H9 (cell line): ENCODE results near the gene MGMT. TPM values are rescaled to one million over a fixed set of nuclear protein-coding genes. Genes with fewer than 3 reads are reported as not detected.

Experiments
- DNase-seq: peaks from one replicate; pipeline ENCODE4 v3.0.0-alpha.2; 2017
- H2AFZ ChIP-seq: one replicate; pipeline ENCODE4 v1.6.1; 2013; ENCODE audit warnings: mild to moderate bottlenecking, low read length, control low read depth, moderate library complexity
- H2AK5ac ChIP-seq: 2 replicates; pipeline ENCODE4 v1.6.1; 2013; ENCODE audit warnings: low read length, control low read depth, mixed read lengths; ENCODE audit not compliant: insufficient read length
- H2BK120ac ChIP-seq: one replicate; pipeline ENCODE4 v1.6.1; 2013; ENCODE audit warnings: low read depth, mild to moderate bottlenecking, low read length, control low read depth, inconsistent platforms; ENCODE audit not compliant: poor library complexity, severe bottlenecking
- H2BK12ac ChIP-seq: 2 replicates; pipeline ENCODE4 v1.6.1; 2013; ENCODE audit warnings: low read length, control low read depth, mixed read lengths, low read depth; ENCODE audit not compliant: insufficient read length
- H2BK15ac ChIP-seq: 2 replicates; pipeline ENCODE4 v1.6.1; 2013; ENCODE audit warnings: low read depth, low read length, control low read depth
- H2BK20ac ChIP-seq: one replicate; pipeline ENCODE4 v1.6.1; 2013; ENCODE audit warnings: low read depth, mild to moderate bottlenecking, low read length, control low read depth, inconsistent platforms; ENCODE audit not compliant: poor library complexity, severe bottlenecking
- H2BK5ac ChIP-seq: 2 replicates; pipeline ENCODE4 v1.6.1; 2013; ENCODE audit warnings: low read length, control low read depth, mixed read lengths; ENCODE audit not compliant: insufficient read length
- H3K14ac ChIP-seq: 2 replicates; pipeline ENCODE4 v1.6.1; 2013; ENCODE audit warnings: low read length, control low read depth; ENCODE audit not compliant: insufficient read depth
- H3K18ac ChIP-seq: 2 replicates; pipeline ENCODE4 v1.6.1; 2013; ENCODE audit warnings: low read depth, mild to moderate bottlenecking, mixed read lengths, low read length, control low read depth; ENCODE audit not compliant: insufficient read length
- H3K23ac ChIP-seq: 2 replicates; pipeline ENCODE4 v1.6.1; 2013; ENCODE audit warnings: low read length, control low read depth, mixed read lengths, low read depth; ENCODE audit not compliant: insufficient read length
- H3K23me2 ChIP-seq: 2 replicates; pipeline ENCODE4 v1.6.1; 2013; ENCODE audit warnings: low read depth, mild to moderate bottlenecking, mixed read lengths, low read length, control low read depth; ENCODE audit not compliant: insufficient read length, poor library complexity, severe bottlenecking
- H3K27ac ChIP-seq: 2 replicates; pipeline ENCODE4 v1.5.1; 2013; ENCODE audit warnings: low read length, control low read depth, mixed read lengths, low read depth; ENCODE audit not compliant: insufficient read length
- H3K27me3 ChIP-seq: 2 replicates; pipeline ENCODE4 v1.6.1; 2013; ENCODE audit warnings: low read length, control low read depth, inconsistent platforms; ENCODE audit not compliant: insufficient read depth
- H3K4ac ChIP-seq: 2 replicates; pipeline ENCODE4 v1.6.1; 2013; ENCODE audit warnings: low read depth, mild to moderate bottlenecking, control low read depth, inconsistent platforms, low read length, moderate library complexity
- H3K4me1 ChIP-seq: 2 replicates; pipeline ENCODE4 v1.6.1; 2013; ENCODE audit warnings: low read length, control low read depth, inconsistent platforms; ENCODE audit not compliant: insufficient read depth
- H3K4me2 ChIP-seq: 2 replicates; pipeline ENCODE4 v1.6.1; 2013; ENCODE audit warnings: low read length, control low read depth, mixed read lengths; ENCODE audit not compliant: insufficient read length, insufficient read depth
- H3K56ac ChIP-seq: 2 replicates; pipeline ENCODE4 v1.6.1; 2013; ENCODE audit warnings: low read depth, mild to moderate bottlenecking, mixed read lengths, low read length, control low read depth; ENCODE audit not compliant: insufficient read length
- H3K79me1 ChIP-seq: 2 replicates; pipeline ENCODE4 v1.6.1; 2013; ENCODE audit warnings: low read depth, mild to moderate bottlenecking, moderate library complexity, low read length, control low read depth, inconsistent platforms; ENCODE audit not compliant: insufficient read depth, poor library complexity, severe bottlenecking
- H3K79me2 ChIP-seq: 2 replicates; pipeline ENCODE4 v1.6.1; 2013; ENCODE audit warnings: low read length, control low read depth, inconsistent platforms; ENCODE audit not compliant: insufficient read depth
- H3K9ac ChIP-seq: 2 replicates; pipeline ENCODE4 v1.6.1; 2013; ENCODE audit warnings: low read length, control low read depth, mixed read lengths; ENCODE audit not compliant: insufficient read length; ENCODE audit errors: extremely low read depth
- H3K9me3 ChIP-seq: one replicate; pipeline ENCODE4 v1.6.1; 2013; ENCODE audit warnings: low read depth, low read length, inconsistent platforms; ENCODE audit not compliant: control insufficient read depth
- H3T11ph ChIP-seq: one replicate; pipeline ENCODE4 v1.6.1; 2013; ENCODE audit warnings: mild to moderate bottlenecking, low read length, control low read depth, inconsistent platforms
- H4K20me1 ChIP-seq: one replicate; pipeline ENCODE4 v1.6.1; 2013; ENCODE audit not compliant: control insufficient read depth, insufficient read length, insufficient read depth
- H4K5ac ChIP-seq: 2 replicates; pipeline ENCODE4 v1.6.1; 2013; ENCODE audit warnings: low read depth, mild to moderate bottlenecking, mixed read lengths, low read length, control low read depth; ENCODE audit not compliant: insufficient read length
- H4K8ac ChIP-seq: replicated peaks from 2 replicates; pipeline ENCODE4 v1.6.1; 2013; ENCODE audit warnings: low read length, control low read depth, mixed read lengths, low read depth; ENCODE audit not compliant: insufficient read length
- H4K91ac ChIP-seq: 2 replicates; pipeline ENCODE4 v1.6.1; 2013; ENCODE audit warnings: low read depth, mild to moderate bottlenecking, moderate library complexity, mixed read lengths, low read length, control low read depth; ENCODE audit not compliant: insufficient read length
- H3K27ac Mint-ChIP-seq, 3 experiments: 2 replicates in 2 of 3; 3 replicates in 1 of 3; pipeline ENCODE4 v1.8.0; 2020 to 2021; ENCODE audit warnings: mixed read lengths in 3 of 3, mild to moderate bottlenecking in 1 of 3, moderate library complexity in 1 of 3
- H3K27me3 Mint-ChIP-seq: 2 replicates; pipeline ENCODE4 v1.8.0; 2021; ENCODE audit warnings: low read depth, mild to moderate bottlenecking, moderate library complexity, mixed read lengths
- H3K36me3 Mint-ChIP-seq, 3 experiments: 2 replicates in 2 of 3; 3 replicates in 1 of 3; pipeline ENCODE4 v1.8.0; 2020 to 2021; ENCODE audit warnings: low read depth in 3 of 3, mixed read lengths in 3 of 3; ENCODE audit not compliant: insufficient read depth in 1 of 3
- H3K4me1 Mint-ChIP-seq, 2 experiments: 2 replicates each; pipeline ENCODE4 v1.8.0; 2020; ENCODE audit warnings: mixed read lengths in 2 of 2
- H3K4me3 Mint-ChIP-seq, 2 experiments: 2 replicates in 1 of 2; 3 replicates in 1 of 2; pipeline ENCODE4 v1.8.0; 2020 to 2021; ENCODE audit warnings: mild to moderate bottlenecking in 2 of 2, mixed read lengths in 2 of 2, moderate library complexity in 1 of 2
- H3K9me3 Mint-ChIP-seq, 2 experiments: 2 replicates in 1 of 2; 3 replicates in 1 of 2; pipeline ENCODE4 v1.8.0; 2020; ENCODE audit warnings: mild to moderate bottlenecking in 2 of 2, mixed read lengths in 2 of 2, moderate library complexity in 1 of 2
- WGBS: extraction: QIAGEN DNeasy Blood & Tissue Kit; methylation state at CpG from one replicate; pipeline ENCODE4 v1.1.7; 2013; ENCODE audit warnings: missing lambda C conversion rate, low lambda C conversion rate, mixed read lengths; ENCODE audit not compliant: insufficient read length; ENCODE audit errors: extremely low coverage; 5-methylcytosine and 5-hydroxymethylcytosine counted together
- total RNA-seq: library from RNA; stranded (reverse); gene quantifications from 2 replicates; pipeline ENCODE4 v1.2.1, GENCODE V29; 2021
- TF ChIP-seq, protein P1 (sequence below): fragments of 200-600 bp; sonication (generic); conservative IDR thresholded peaks from 3 replicates; pipeline ENCODE4 v1.8.0; 2021; ENCODE audit warnings: antibody characterized with exemption, mild to moderate bottlenecking

MGMT gene
- total RNA-seq, 1 experiment from 2014 or later = 18.4 TPM

GRCh38 chr10:129546106-129546505, 79.1 kb downstream of the MGMT start:
- Histone ChIP-seq H3K9ac (no peak overlapping the region), H2BK20ac (no peak overlapping the region), H2AK5ac (no peak overlapping the region), H3K18ac (no peak overlapping the region), H3K4ac (no peak overlapping the region), H3K14ac (no peak overlapping the region), H4K5ac (no peak overlapping the region), H3T11ph (no peak overlapping the region), H4K8ac (no peak overlapping the region), H3K23ac (no peak overlapping the region), H4K20me1 (no peaks in the 10 kb centered on the region), H2BK5ac (no peak overlapping the region), H3K79me2 (no peaks in the 10 kb centered on the region), H3K56ac (no peak overlapping the region), H3K27me3 (no peaks in the 10 kb centered on the region), H3K9me3 (no peaks in the 10 kb centered on the region), H2BK120ac (no peak overlapping the region), H2BK12ac (no peak overlapping the region), H3K4me2 (no peak overlapping the region), H3K27ac (no peak overlapping the region), H2AFZ (no peak overlapping the region), H2BK15ac (no peak overlapping the region), H3K23me2 (no peaks in the 10 kb centered on the region), H3K4me1 (no peaks in the 10 kb centered on the region; the same call in 1 of the 2 replicates), H3K79me1 (no peaks in the 10 kb centered on the region), H4K91ac (no peak overlapping the region)
- H3K27ac Mint-ChIP-seq = no peak overlapping the region
- no peaks in the 10 kb centered on the region; a peak in 2 of 7 replicates for H3K36me3 Mint-ChIP-seq
- no CpG with 5 or more reads among the region's 8 CpGs for WGBS
- TF ChIP-seq, protein P1, sequence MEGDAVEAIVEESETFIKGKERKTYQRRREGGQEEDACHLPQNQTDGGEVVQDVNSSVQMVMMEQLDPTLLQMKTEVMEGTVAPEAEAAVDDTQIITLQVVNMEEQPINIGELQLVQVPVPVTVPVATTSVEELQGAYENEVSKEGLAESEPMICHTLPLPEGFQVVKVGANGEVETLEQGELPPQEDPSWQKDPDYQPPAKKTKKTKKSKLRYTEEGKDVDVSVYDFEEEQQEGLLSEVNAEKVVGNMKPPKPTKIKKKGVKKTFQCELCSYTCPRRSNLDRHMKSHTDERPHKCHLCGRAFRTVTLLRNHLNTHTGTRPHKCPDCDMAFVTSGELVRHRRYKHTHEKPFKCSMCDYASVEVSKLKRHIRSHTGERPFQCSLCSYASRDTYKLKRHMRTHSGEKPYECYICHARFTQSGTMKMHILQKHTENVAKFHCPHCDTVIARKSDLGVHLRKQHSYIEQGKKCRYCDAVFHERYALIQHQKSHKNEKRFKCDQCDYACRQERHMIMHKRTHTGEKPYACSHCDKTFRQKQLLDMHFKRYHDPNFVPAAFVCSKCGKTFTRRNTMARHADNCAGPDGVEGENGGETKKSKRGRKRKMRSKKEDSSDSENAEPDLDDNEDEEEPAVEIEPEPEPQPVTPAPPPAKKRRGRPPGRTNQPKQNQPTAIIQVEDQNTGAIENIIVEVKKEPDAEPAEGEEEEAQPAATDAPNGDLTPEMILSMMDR = no peak
- no peak overlapping the region for H3K4me3 Mint-ChIP-seq
- H3K4me1 Mint-ChIP-seq = peaks cover 3 to 6% of the 10 kb centered on the region in 2 experiments; a peak in 3 of 4 replicates
- no peaks in the 10 kb centered on the region for H3K9me3 Mint-ChIP-seq
- no peak for DNase-seq
- no peaks in the 10 kb centered on the region for H3K27me3 Mint-ChIP-seq
